ENCODE measurements around the gene GYS2. TPM values are rescaled to one million over a fixed set of nuclear protein-coding genes. Genes with fewer than 3 reads are reported as not detected.
"Not testable (repeated sequence)": the region's sequence is repeated elsewhere in the genome, so short reads cannot be mapped to it uniquely, and the experiment has no call there.

Gene GYS2
- total RNA-seq, 4 donors from 2014 or later, result not detected

DNA sequence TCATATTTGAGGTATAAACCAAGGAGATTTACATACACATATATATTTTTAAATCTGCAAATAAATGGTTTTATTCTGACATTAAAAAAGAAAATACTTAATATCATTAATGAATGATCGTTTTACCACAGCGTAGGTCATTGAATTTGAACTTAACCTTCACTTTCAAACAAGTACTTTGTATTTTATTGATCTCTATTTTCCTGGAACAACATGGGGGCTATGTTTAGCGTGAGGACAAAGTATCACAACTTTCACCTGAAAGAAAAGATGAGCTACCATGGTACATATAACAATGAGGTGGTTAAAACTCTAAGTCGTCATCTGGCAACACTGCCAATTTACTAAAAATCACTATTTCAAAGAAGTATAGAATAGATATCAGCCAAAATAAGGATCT lies 6.0 kb downstream of the GYS2 start:
- intact Hi-C loops (cut with DNase I; ENCODE audit: low total_unique reads), result no loop called here
- Histone ChIP-seq H3K9me3 (no peaks in the 10 kb centered on the region), H3K4me3 (no peak overlapping the region), H3K36me3 (no peaks in the 10 kb centered on the region), H3K27me3 (no peaks in the 10 kb centered on the region), H3K27ac (no peak overlapping the region), H3K4me1 (no peaks in the 10 kb centered on the region)
- no peak for TF ChIP-seq POLR2A (IDR thresholded peaks at IDR 0.05)
- TF ChIP-seq, protein P1, sequence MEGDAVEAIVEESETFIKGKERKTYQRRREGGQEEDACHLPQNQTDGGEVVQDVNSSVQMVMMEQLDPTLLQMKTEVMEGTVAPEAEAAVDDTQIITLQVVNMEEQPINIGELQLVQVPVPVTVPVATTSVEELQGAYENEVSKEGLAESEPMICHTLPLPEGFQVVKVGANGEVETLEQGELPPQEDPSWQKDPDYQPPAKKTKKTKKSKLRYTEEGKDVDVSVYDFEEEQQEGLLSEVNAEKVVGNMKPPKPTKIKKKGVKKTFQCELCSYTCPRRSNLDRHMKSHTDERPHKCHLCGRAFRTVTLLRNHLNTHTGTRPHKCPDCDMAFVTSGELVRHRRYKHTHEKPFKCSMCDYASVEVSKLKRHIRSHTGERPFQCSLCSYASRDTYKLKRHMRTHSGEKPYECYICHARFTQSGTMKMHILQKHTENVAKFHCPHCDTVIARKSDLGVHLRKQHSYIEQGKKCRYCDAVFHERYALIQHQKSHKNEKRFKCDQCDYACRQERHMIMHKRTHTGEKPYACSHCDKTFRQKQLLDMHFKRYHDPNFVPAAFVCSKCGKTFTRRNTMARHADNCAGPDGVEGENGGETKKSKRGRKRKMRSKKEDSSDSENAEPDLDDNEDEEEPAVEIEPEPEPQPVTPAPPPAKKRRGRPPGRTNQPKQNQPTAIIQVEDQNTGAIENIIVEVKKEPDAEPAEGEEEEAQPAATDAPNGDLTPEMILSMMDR (IDR thresholded peaks at IDR 0.05), result no peak
- DNase-seq, result no peak

DNA sequence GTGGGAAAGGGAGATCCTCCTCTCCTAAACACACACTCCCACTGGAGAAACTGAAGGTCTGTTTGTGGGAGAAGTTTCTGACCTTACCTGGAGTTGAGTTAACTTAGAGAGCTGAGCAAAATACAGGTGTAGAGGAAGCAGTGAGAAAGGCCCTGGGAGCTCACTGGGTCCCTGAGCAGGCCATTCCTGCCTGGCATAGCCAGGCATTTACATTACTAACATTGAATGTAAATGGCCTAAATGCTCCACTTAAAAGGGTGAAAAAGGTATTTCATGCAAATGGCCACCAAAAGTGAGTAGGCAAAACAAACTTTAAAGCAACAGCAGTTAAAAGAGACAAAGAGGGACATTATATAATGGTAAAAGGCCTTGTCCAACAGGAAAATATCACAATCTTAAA lies 9.3 kb downstream of the GYS2 start:
- H3K9me3 ChIP-seq; H3K27ac ChIP-seq; H3K27me3 ChIP-seq; H3K36me3 ChIP-seq; H3K4me3 ChIP-seq; H3K4me1 ChIP-seq; intact Hi-C loops (cut with DNase I; ENCODE audit: low total_unique reads); DNase-seq: not testable (repeated sequence)

DNA sequence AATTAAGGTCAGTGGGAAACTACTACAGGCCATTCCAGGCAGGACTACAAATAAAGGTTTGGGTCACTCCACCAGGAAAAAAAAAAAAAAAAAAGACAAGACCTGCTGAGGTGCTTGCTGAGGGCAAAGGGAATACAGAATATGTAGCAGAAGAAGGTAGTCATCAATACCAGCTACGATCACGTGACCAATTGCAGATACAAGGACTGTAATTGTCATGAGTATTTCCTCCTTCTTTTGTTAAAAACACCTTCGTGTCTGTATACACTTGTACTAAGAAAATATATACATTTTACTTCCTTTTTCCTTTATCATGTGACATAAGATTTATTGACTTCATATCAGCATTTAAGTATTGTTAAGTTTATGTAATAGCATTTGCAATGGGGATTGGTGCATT lies 19.2 kb downstream of the GYS2 start:
- Histone ChIP-seq H3K4me1 (no peaks in the 10 kb centered on the region), H3K27me3 (no peaks in the 10 kb centered on the region), H3K36me3 (no peaks in the 10 kb centered on the region), H3K4me3 (no peak overlapping the region), H3K27ac (no peak overlapping the region), H3K9me3 (peaks cover 0 to 1% of the 10 kb centered on the region in 2 donors)
- no peak for TF ChIP-seq POLR2A (IDR thresholded peaks at IDR 0.05)
- TF ChIP-seq, protein P1 (IDR thresholded peaks at IDR 0.05), result no peak
- intact Hi-C loops (cut with DNase I; ENCODE audit: low total_unique reads), result no loop called here
- no peak for DNase-seq

DNA sequence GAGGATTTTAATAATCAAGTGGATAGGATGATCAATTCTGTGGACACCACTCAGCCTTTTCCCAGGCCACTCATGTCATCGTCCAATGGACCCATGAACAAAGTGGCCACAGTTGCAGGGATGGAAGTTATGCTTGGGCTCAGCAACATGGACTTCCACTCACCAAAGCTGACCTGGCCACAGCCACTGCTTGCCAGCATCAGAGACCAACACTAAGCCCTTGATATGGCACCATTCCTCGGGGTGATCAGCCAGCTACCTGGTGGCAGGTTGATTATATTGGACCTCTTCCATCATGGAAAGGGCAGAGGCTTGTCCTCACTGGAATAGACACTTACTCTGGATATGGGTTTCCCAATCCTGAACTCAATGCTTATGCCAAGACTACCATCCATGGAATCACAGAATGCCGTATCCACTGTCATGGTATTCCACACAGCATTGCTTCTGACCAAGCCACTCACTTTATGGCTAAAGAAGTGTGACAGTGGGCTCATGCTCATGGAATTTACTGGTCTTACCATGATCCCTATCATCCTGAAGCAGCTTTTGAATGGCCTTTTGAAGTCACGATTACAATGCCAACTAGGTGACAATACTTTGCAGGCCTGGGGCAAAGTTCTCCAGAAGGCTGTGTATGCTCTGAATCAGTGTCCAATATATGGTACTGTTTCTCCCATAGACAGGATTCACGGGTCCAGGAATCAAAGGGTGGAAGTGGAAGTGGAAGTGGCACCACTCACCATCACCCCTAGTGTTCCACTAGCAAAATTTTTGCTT lies 20.1 kb downstream of the GYS2 start:
- H3K36me3 ChIP-seq; intact Hi-C loops (cut with DNase I; ENCODE audit: low total_unique reads); H3K4me1 ChIP-seq; H3K27ac ChIP-seq; H3K4me3 ChIP-seq; H3K9me3 ChIP-seq; H3K27me3 ChIP-seq; DNase-seq: not testable (repeated sequence)

DNA sequence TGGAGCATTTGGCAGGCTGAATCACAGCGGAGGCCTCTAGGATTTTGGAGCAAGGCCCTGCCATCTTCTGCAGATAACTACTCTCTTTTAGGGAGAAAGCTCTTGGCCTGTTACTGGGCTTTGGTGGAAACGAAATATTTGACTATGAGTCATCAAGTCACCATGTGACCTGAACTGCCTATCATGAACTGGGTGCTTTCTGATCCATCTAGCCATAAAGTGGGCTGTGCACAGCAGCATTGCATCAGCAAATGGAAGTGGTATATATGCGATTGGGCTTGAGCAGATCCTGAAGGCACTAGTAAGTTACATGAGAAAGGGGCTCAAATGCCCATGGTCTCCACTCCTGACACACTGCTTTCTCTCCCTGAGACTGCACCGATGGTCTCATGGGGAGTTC lies 21.1 kb downstream of the GYS2 start:
- no peak for DNase-seq
- TF ChIP-seq, protein P1 (IDR thresholded peaks at IDR 0.05), result no peak
- no peak for TF ChIP-seq POLR2A (IDR thresholded peaks at IDR 0.05)

DNA sequence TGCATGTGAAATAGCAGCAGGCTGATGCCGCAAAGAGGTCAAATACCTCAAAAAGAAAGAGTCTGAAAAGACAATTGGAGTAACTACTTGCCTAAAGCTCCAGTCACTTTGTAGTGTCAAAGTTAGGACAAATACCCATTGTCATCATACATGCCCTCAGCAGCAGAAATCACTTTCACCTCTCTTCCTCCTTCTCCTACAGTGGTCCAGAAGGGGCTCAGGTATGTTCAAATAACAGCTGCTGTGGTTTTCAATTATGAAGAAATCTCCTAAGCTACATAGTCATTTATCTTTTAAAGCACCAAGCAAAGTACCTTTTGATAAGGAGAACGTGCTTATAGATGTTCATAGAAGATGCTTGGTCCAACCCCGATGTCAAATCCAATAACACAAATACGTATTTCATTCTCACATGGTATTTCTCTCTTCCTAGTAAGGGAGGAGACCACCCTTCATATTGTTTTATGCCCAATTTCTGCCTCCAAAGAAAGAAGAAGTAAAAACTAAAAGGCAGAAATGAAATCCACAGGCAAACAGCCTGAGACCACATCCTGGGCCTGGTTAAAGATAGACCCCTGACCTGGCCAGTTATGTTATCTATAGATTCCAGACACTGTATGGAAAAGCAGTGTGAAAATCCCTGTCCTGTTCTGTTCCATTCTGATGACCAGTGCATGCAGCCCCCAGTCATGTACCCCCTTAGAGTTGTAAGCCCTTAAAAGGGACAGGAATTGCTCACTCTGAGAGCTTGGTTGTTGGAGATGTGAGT lies 23.7 kb downstream of the GYS2 start:
- H3K4me1 ChIP-seq, result no peaks in the 10 kb centered on the region
- intact Hi-C loops (cut with DNase I; ENCODE audit: low total_unique reads), result no loop called here

More for the DNA sequence above, 21.1 kb downstream of the GYS2 start:
- Histone ChIP-seq H3K4me1 (no peaks in the 10 kb centered on the region), H3K9me3 (no peaks in the 10 kb centered on the region), H3K4me3 (no peak overlapping the region), H3K27me3 (no peaks in the 10 kb centered on the region), H3K36me3 (no peaks in the 10 kb centered on the region), H3K27ac (no peak overlapping the region)
- intact Hi-C loops (cut with DNase I; ENCODE audit: low total_unique reads), result no loop called here

More for the DNA sequence above, 23.7 kb downstream of the GYS2 start:
- no peak overlapping the region for H3K4me3 ChIP-seq
- no peaks in the 10 kb centered on the region for H3K9me3 ChIP-seq
- no peak overlapping the region for H3K27ac ChIP-seq
- no peaks in the 10 kb centered on the region for H3K36me3 ChIP-seq
- no peak for DNase-seq
- TF ChIP-seq, protein P1 (IDR thresholded peaks at IDR 0.05), result no peak
- TF ChIP-seq POLR2A (IDR thresholded peaks at IDR 0.05), result no peak
- no peaks in the 10 kb centered on the region for H3K27me3 ChIP-seq

Measured in uterus (tissue), 4 donors.